Measurements from ENCODE around the gene SMIM45.

Gene SMIM45

GRCh38 chr22:41963453-41964111 is 11.6 kb downstream of the SMIM45 start:
- peak; percentile 14 for DNase-seq (ENCODE audit: low read depth)

GRCh38 chr22:41964112-41964491 is 12.2 kb downstream of the SMIM45 start:
- DNase-seq (ENCODE audit: low read depth): no peak
- no peak overlapping the region for H3K4me3 ChIP-seq (ENCODE audit: low read depth, low read length)

More at GRCh38 chr22:41963453-41964111, 11.6 kb downstream of the SMIM45 start:
- no peak overlapping the region for H3K4me3 ChIP-seq (ENCODE audit: low read depth, low read length)

DNA sequence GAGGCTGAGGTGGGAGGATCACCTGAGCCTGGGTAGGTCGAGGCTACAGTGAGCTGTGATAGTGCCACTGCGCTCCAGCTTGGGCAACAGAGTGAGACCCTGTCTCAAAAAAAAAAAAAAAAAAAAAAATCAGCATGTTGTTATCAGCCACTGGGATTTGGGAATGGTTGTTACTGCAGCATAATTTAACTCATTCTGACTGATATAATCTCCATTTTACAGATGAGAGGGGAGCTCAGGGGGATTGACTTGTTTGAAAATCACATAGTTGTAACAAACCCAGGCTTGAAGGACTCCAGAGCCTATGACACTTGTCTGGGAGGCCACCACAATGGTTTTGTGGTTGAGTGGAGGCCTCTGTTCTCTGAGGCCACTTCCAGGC is 14.3 kb downstream of the SMIM45 start:
- H3K4me3 ChIP-seq (ENCODE audit: low read depth, low read length): no peak overlapping the region
- no peak for DNase-seq (ENCODE audit: low read depth)

GRCh38 chr22:41966607-41967240 is 14.8 kb downstream of the SMIM45 start:
- no peak overlapping the region for H3K4me3 ChIP-seq (ENCODE audit: low read depth, low read length)
- DNase-seq (ENCODE audit: low read depth): peak; percentile 29

- no peak overlapping the region for H3K4me3 ChIP-seq (ENCODE audit: low read depth, low read length)
- no peak for DNase-seq (ENCODE audit: low read depth)
Measured at GRCh38 chr22:41968601-41969000, 16.7 kb downstream of the SMIM45 start.

DNA sequence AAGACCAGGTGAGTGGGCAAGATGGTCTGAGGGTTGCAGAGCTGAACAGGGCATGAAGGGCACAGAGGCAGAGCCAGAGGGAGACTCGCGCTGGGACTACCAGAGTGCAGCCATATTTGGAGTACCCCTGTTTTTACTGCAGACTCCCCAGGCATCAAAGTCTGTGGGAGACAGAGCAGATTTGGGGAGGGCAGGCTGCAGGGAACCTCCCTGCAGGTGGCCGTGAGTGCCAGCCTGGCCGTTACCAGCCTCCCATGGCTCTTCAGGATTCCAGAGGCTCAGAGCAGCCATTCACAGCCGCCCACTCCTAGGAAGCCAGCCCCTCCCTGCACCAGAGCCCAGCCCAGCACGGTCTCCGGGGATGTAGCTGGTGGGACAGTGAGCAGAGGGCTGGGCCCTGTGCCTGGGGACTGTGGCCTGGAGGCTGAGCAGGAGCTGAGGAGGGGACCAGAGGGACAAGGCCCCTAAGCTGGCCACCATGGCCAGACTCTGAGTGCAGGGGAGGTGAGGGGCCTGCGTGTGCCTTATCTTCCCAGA is 17.2 kb downstream of the SMIM45 start, which contains the start of gene SEPTIN3:
TSS of gene SEPTIN3 (plus strand) at position 334 of the 537 bp plus-strand sequence. CDS start 2,050 bp downstream, outside the sequence.
- no peak within 1 kb of the TSS for H3K4me3 ChIP-seq (ENCODE audit: low read depth, low read length)
- no peak for DNase-seq (ENCODE audit: low read depth)

DNA sequence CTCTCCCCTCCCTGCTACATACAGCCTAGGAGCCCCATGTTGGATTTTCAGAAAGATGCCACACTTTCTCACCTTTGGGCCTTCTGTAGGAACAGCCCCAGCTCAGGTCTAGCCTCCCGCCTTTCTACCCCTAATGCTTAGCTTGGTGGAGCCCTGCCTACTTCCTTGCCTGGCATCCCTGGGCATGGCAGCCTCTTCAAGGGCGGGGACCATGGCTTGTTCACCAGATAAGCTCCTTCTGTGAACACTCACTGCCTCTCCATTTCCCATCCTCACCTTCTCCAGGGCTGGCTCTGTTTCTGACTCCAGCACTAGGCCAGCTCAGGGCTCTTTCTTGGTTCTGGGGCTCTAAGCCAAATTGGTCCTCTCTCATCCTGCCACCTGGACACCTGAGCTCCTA is 18.7 kb downstream of the SMIM45 start:
- no peak for DNase-seq (ENCODE audit: low read depth)
- no peak overlapping the region for H3K4me3 ChIP-seq (ENCODE audit: low read depth, low read length)

DNA sequence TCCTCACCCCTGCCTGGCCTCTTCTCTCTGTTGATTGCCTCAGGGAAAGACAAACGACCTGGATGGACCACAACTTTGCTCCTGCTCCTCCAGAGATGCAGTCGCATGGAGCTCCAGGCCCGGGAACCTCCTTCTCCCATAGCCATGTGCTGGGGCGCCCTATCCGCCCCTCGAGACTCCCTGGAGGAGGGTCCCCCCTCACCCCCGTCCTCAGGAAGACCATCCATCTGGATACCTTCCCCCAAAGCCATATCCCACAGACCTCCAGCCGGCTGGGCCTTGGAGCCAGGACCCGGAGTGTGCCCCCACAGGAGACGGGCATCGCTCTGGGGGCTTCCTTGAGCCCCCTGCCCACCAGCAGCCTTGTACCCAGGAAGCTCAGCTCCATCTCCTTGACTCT is 19.5 kb downstream of the SMIM45 start:
- H3K4me3 ChIP-seq (ENCODE audit: low read depth, low read length): no peak overlapping the region
- no peak for DNase-seq (ENCODE audit: low read depth)

GRCh38 chr22:41974691-41975290 is 22.8 kb downstream of the SMIM45 start:
- H3K4me3 ChIP-seq (ENCODE audit: low read depth, low read length): no peak overlapping the region
- no peak for DNase-seq (ENCODE audit: low read depth)

GRCh38 chr22:41975299-41976069 is 23.5 kb downstream of the SMIM45 start:
- DNase-seq (ENCODE audit: low read depth): no peak
- H3K4me3 ChIP-seq (ENCODE audit: low read depth, low read length): no peak overlapping the region

- peak overlapping the region; percentile 47 for H3K4me3 ChIP-seq (ENCODE audit: low read depth, low read length)
- DNase-seq (ENCODE audit: low read depth): no peak
Measured at GRCh38 chr22:41976070-41976901, 24.3 kb downstream of the SMIM45 start.

DNA sequence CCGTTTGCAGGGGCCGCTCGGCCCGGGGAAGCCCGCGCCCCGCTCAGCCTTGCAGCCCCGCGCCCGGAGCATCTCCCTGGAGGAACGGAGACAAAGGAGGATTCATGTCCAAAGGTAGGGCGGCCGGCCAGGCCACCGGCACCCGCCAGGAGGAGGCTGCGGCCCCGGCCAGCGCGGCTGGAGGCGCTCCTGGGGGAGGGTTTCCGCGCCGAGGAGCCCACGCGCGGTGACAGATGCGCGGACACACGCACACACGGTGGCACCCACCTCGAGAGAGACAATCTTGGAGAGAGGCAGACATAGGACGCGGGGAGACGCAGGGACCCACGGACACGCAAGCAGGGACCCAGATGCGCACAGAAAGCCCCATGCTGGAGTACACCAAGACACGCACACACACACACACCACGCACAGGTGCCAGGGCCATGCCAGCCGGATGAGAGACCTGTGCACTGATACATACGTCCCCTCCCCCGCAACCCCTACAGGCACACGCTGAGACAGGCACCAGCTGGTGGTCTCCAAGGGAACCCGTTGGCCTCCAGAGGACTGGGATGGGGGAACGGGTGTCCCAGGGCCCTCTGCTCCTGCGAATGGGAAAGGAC is 25.1 kb downstream of the SMIM45 start:
- peak overlapping the region; percentile 34 for H3K4me3 ChIP-seq (ENCODE audit: low read depth, low read length)
- DNase-seq (ENCODE audit: low read depth): no peak

DNA sequence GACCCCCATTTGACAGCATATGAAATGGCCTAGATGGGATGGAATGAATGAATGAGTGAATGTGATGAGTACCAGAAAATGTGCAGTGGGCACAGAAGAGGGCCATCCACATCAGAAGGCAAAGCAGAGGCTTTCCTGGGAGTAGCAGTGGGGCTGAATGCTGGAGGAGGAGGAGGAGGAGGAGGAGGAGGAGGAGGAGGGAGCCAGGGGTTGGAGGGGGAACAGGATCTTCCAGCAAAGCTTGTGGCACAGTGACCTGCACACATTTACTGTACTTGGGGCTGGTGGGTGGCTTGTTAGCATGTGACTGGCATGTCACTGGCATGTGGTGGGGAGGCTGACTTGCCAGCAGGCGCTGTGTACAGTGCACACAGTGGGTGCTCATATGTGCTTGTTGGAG is 26.8 kb downstream of the SMIM45 start:
- DNase-seq (ENCODE audit: low read depth): no peak
- no peak overlapping the region for H3K4me3 ChIP-seq (ENCODE audit: low read depth, low read length)

DNA sequence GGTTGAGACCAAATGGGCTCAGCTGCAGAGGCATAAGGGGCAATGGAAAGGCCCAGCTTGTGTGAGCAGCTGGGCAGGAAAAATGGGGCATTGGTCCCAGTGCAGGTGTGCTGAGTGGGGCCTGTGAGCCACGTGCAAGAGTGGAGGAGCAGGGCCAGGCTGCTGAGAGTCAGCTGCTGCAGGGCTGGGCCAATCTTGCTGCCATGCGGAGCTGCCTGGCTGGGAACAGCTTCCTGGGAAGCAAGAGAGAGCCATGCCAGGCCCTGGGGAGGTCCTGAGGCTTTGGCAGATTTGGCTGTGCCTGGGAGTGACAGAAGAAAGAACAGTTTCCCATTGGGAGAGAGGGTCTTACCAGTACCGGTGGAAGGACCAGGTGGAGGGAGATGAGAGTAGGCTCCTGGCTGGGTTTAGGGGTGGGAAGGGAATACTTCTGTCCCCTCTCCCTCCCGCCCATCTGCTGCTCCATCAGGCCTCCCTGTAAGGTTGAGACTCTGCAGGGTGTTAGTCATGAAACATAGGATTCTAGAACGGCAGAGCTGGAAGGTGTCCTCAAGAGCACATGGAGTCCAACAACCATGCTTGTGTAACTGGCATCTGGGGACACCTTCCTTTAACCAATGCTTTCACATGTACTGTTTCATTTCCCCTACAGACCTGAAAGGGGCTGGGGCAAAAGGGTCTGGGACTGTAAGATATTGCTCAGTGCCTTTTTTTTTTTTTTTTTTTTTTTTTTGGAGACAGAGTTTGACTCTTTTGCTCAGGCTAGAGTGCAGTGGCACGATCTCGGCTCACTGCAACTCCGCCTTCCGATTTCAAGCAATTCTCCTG is 27.7 kb downstream of the SMIM45 start:
- no peak overlapping the region for H3K4me3 ChIP-seq (ENCODE audit: low read depth, low read length)

DNA sequence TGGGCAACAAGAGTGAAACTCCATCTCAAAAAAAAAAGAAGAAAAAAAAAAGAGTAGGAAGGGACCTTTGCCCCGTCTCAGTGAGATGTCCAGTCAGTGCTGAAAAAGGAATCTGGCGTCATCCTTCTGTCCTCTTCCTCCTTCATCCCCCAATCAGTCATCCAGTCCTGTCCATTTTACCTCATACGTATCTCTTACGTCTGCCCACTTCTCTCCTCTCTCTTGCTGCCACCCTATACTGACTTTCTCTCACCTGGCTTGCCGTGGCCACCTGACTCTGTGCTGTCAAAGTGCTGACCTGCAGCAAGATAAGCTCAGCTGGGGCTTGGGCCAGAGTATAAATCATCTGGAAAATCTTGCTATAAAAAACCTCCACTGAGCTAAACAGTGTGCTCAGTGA is 30.9 kb downstream of the SMIM45 start:
- DNase-seq (ENCODE audit: low read depth): no peak
- H3K4me3 ChIP-seq (ENCODE audit: low read depth, low read length): no peak overlapping the region

More for the DNA sequence above, 27.7 kb downstream of the SMIM45 start:
- no peak for DNase-seq (ENCODE audit: low read depth)

DNA sequence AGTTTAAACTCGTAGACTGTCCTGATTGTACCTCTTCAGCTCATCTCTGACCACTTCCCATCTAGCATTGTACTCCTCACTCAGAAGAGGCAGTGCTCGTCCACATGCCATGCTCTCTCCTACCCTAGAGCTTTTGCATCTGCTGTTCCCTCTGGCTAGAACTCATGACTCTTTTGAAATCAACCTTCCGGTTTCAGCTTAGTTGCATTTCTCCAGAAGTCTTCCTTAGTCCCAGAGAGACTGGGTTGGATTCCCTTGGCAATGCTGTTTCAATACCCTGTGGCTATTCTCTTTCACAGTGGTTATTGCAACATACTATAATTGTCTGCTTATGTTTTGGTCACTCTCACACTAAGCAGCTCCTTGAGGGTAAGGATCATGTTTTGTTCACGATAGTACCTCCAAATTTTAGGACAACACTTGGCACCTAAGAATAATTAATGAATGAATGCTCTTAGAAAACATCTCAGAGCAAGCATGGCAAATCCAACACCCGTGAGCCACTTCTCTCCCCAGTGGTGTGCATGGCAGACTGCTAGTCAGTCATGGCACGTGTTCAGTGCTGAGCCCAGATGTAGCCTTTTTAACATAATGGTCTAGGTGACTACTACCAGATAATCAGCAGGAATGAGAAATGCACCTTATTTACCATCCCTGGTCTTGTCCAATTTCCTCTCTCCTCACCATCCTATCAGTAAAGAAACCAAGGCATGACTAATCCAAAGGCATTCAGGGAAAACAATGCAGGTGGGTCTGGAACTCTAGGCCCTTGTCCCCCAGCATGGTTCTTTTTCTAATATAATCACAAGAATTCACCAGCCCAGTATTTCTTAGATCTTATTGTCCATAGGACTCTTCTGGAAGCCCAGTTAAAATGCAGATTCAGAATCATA is 31.8 kb downstream of the SMIM45 start:
- DNase-seq (ENCODE audit: low read depth): no peak

DNA sequence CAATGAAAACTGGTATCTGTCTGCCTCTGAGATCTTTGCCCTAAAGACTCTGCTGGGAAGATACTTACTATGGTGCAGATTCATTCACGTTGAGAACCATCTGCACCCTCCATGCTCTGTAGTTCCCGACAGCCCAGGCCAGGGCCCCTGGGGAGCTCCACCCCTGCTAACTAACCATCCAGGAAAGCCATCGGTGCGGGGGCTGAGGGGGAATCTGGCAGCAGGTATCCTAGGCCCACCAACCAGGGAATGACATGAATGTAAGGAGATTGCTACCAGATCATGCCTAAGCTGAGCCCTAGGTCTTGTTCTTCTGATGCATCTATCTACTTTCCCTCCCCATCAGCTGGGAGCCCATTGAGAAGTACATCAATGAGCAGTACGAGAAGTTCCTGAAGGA is 35.3 kb downstream of the SMIM45 start:
- no peak for DNase-seq (ENCODE audit: low read depth)
- no peak overlapping the region for H3K4me3 ChIP-seq (ENCODE audit: low read depth, low read length)

More for the DNA sequence above, 31.8 kb downstream of the SMIM45 start:
- H3K4me3 ChIP-seq (ENCODE audit: low read depth, low read length): no peak overlapping the region

All from skeletal muscle cell (primary cell).